Stimulated activated CD8-positive, alpha-beta memory T cell treated with anti-CD3 and anti-CD28 coated beads, Interleukin-4, amount 100 ng/mL, for 1 hour (primary cell): Measurements from ENCODE around the gene SETD9.

Experiments used
- DNase-seq, 2 donors: peaks; one replicate each; pipeline ENCODE4 v3.0.0-alpha.2; 2020; ENCODE audit warnings: low read depth in 2 of 2, low spot score in 1 of 2

SETD9 gene

GRCh38 chr5:56909294-56910209 lies at the start of gene SETD9:
Gene SETD9 (plus strand): TSS chr5:56909596. CDS start chr5:56909646, 50 bp downstream.
- DNase-seq: peak; percentile 68 to 77

- DNase-seq: no peak
Observed at GRCh38 chr5:56861893-56862485, 47.4 kb upstream of the SETD9 start.

GRCh38 chr5:56862909-56863308 lies 46.5 kb upstream of the SETD9 start:
- DNase-seq: no peak

- no peak for DNase-seq
Observed at GRCh38 chr5:56871777-56872176, 37.6 kb upstream of the SETD9 start.

- no peak for DNase-seq
Observed at GRCh38 chr5:56873056-56873455, 36.3 kb upstream of the SETD9 start.

- DNase-seq: no peak
Observed at GRCh38 chr5:56876327-56876726, 33.1 kb upstream of the SETD9 start.

GRCh38 chr5:56881571-56881970 lies 27.8 kb upstream of the SETD9 start:
- DNase-seq: no peak

- no peak for DNase-seq
Observed at GRCh38 chr5:56893251-56893951, 16.0 kb upstream of the SETD9 start.

GRCh38 chr5:56896763-56897162 lies 12.6 kb upstream of the SETD9 start:
- DNase-seq: no peak

GRCh38 chr5:56898213-56898612 lies 11.2 kb upstream of the SETD9 start:
- DNase-seq: no peak

GRCh38 chr5:56900395-56900794 lies 9.0 kb upstream of the SETD9 start:
- DNase-seq: no peak

- DNase-seq: peak in 1 of 2 donors; percentile 2
Observed at GRCh38 chr5:56900858-56901578, 8.4 kb upstream of the SETD9 start.

- peak in 1 of 2 donors; percentile 2 for DNase-seq
Observed at GRCh38 chr5:56908942-56909293, 478 bp upstream of the SETD9 start.

- peak; percentile 4 to 8 for DNase-seq
Observed at GRCh38 chr5:56910210-56910965, 992 bp downstream of the SETD9 start.

- DNase-seq: no peak
Observed at GRCh38 chr5:56913766-56914165, 4.4 kb downstream of the SETD9 start.

- no peak for DNase-seq
Observed at GRCh38 chr5:56914678-56915077, 5.3 kb downstream of the SETD9 start.

- no peak for DNase-seq
Observed at GRCh38 chr5:56917534-56917933, 8.1 kb downstream of the SETD9 start.

- no peak for DNase-seq
Observed at GRCh38 chr5:56918054-56918453, 8.7 kb downstream of the SETD9 start.

- no peak for DNase-seq
Observed at GRCh38 chr5:56919942-56920662, 10.7 kb downstream of the SETD9 start.

GRCh38 chr5:56922922-56923321 lies 13.5 kb downstream of the SETD9 start:
- no peak for DNase-seq
